GM23338 (cell line): ENCODE results near the gene CAMTA1. TPM values are rescaled to one million over a fixed set of nuclear protein-coding genes. Genes with fewer than 3 reads are reported as not detected.

Experiments
- ATAC-seq: fragments of 200-7000 bp; cut with Tn5 transposase; 3 replicates; pipeline ENCODE4 v1.9.1; 2020
- DNase-seq: peaks from one replicate; pipeline ENCODE4 v3.0.0-alpha.2; 2015; ENCODE audit warnings: low spot score
- H2AFZ ChIP-seq: fragments of 200-600 bp; sonication (generic); 2 replicates; pipeline ENCODE4 v1.8.0; 2016; ENCODE audit warnings: antibody characterized with exemption, mild to moderate bottlenecking, moderate library complexity
- H3F3A ChIP-seq: fragments of 200-600 bp; sonication (generic); replicated peaks from 2 replicates; pipeline ENCODE4 v1.8.0; 2017; ENCODE audit warnings: antibody characterized with exemption, mixed run types, low read depth
- H3K27ac ChIP-seq: fragments of 200-600 bp; sonication (generic); 2 replicates; pipeline ENCODE4 v1.6.1; 2016; ENCODE audit warnings: low read depth
- H3K27me3 ChIP-seq: fragments of 200-600 bp; sonication (generic); 2 replicates; pipeline ENCODE4 v1.8.0; 2016; ENCODE audit warnings: mild to moderate bottlenecking, mixed run types, moderate library complexity; ENCODE audit not compliant: insufficient read depth
- H3K36me3 ChIP-seq: fragments of 200-600 bp; sonication (generic); 2 replicates; pipeline ENCODE4 v1.8.0; 2016; ENCODE audit warnings: mild to moderate bottlenecking; ENCODE audit not compliant: insufficient read depth
- H3K4me1 ChIP-seq: fragments of 200-600 bp; sonication (generic); 2 replicates; pipeline ENCODE4 v1.8.0; 2016; ENCODE audit warnings: mild to moderate bottlenecking, moderate library complexity; ENCODE audit not compliant: insufficient read depth
- H3K4me2 ChIP-seq: fragments of 200-600 bp; sonication (generic); 2 replicates; pipeline ENCODE4 v1.7.1; 2017; ENCODE audit warnings: mixed run types
- H3K4me3 ChIP-seq: fragments of 200-600 bp; sonication (generic); 2 replicates; pipeline ENCODE4 v1.6.1; 2016; ENCODE audit warnings: mixed run types
- H3K79me2 ChIP-seq: fragments of 200-600 bp; sonication (generic); replicated peaks from 2 replicates; pipeline ENCODE4 v1.8.0; 2017; ENCODE audit warnings: mild to moderate bottlenecking; ENCODE audit not compliant: insufficient read depth
- H3K9me2 ChIP-seq: fragments of 200-600 bp; sonication (generic); 2 replicates; pipeline ENCODE4 v1.8.0; 2017; ENCODE audit not compliant: insufficient read depth
- H4K20me1 ChIP-seq: fragments of 200-600 bp; sonication (generic); replicated peaks from 2 replicates; pipeline ENCODE4 v1.8.0; 2017; ENCODE audit warnings: mild to moderate bottlenecking; ENCODE audit not compliant: insufficient read depth
- H3K27ac Mint-ChIP-seq: 2 replicates; pipeline ENCODE4 v1.8.0; 2020; ENCODE audit warnings: inconsistent platforms, mild to moderate bottlenecking, moderate library complexity, mixed read lengths
- H3K27me3 Mint-ChIP-seq: 3 replicates; pipeline ENCODE4 v1.8.0; 2022; ENCODE audit warnings: low read depth, mild to moderate bottlenecking, moderate library complexity, mixed read lengths, inconsistent platforms; ENCODE audit not compliant: insufficient read depth, poor library complexity
- H3K36me3 Mint-ChIP-seq: 3 replicates; pipeline ENCODE4 v1.8.0; 2021; ENCODE audit warnings: low read depth, mild to moderate bottlenecking, inconsistent platforms, moderate library complexity, mixed read lengths
- H3K4me1 Mint-ChIP-seq: 3 replicates; pipeline ENCODE4 v1.8.0; 2020; ENCODE audit warnings: mild to moderate bottlenecking, inconsistent platforms, mixed read lengths
- H3K4me3 Mint-ChIP-seq: 3 replicates; pipeline ENCODE4 v1.8.0; 2021; ENCODE audit warnings: moderate library complexity, mild to moderate bottlenecking, inconsistent platforms, mixed read lengths
- H3K9me3 Mint-ChIP-seq: 3 replicates; pipeline ENCODE4 v1.8.0; 2020; ENCODE audit warnings: moderate library complexity, mild to moderate bottlenecking, inconsistent platforms, mixed read lengths
- CTCF ChIP-seq, 2 experiments: fragments of 200-600 bp in 1 of 2; sonication (generic) in 1 of 2; conservative IDR thresholded peaks; 2 replicates each; pipeline versions ENCODE4 v1.5.1 to v1.6.1; 2016 to 2017; ENCODE audit warnings: antibody characterized with exemption in 2 of 2, low read depth in 2 of 2, mild to moderate bottlenecking in 2 of 2, moderate library complexity in 1 of 2
- EZH2phosphoT487 ChIP-seq: fragments of 200-600 bp; sonication (generic); IDR thresholded peaks from one replicate; pipeline ENCODE4 v1.8.1; 2018; ENCODE audit warnings: antibody characterized with exemption; ENCODE audit not compliant: unreplicated experiment
- JUNB ChIP-seq: IDR thresholded peaks from one replicate; pipeline ENCODE4 v1.6.1; 2016; ENCODE audit warnings: antibody characterized with exemption; ENCODE audit not compliant: unreplicated experiment
- ZNF331 ChIP-seq: fragments of 250-450 bp; sonication (Bioruptor Pico); IDR thresholded peaks from 2 replicates; pipeline ENCODE4 v1.5.0; 2020; ENCODE audit warnings: low read depth, mild to moderate bottlenecking, moderate library complexity
- ZNF462 ChIP-seq: fragments of 250-450 bp; sonication (Bioruptor Pico); IDR thresholded peaks from 2 replicates; pipeline ENCODE4 v1.5.0; 2020; ENCODE audit warnings: mild to moderate bottlenecking, moderate library complexity
- polyA plus RNA-seq: library from polyadenylated mRNA; unstranded; fragments of >200 nt; fragmentation: Nextera tagmentation; extraction: Ambion mirVana; gene quantifications from 2 replicates; pipeline ENCODE4 v1.2.1, GENCODE V29; 2016
- total RNA-seq: library from RNA; depleted of rRNA; stranded (reverse); fragments of >200 nt; shearing (Covaris generic); gene quantifications from 2 replicates; pipeline ENCODE4 v1.2.3, GENCODE V29; 2014
- TF ChIP-seq, protein P1 (sequence below): IDR thresholded peaks from one replicate; pipeline ENCODE4 v1.6.1; 2018; ENCODE audit warnings: antibody characterized with exemption; ENCODE audit not compliant: unreplicated experiment

The CAMTA1 gene
- total and polyA plus RNA-seq, 2 experiments from 2014 or later = 115 to 519 TPM

- no peak for TF ChIP-seq ZNF462 (CRISPR knock-in tag)
- no peak for TF ChIP-seq JUNB
These were observed 447.9 kb downstream of the CAMTA1 start (continued) for GRCh38 chr1:7233237-7233540.

- no peaks in the 10 kb centered on the region for H3K36me3 ChIP-seq
- TF ChIP-seq EZH2phosphoT487 (no peak), ZNF331 (CRISPR knock-in tag) (no peak), CTCF (conservative IDR thresholded peaks at IDR 0.05; ENCODE audit: low read depth in 2 of 2) (no peak)
- TF ChIP-seq, protein P1, sequence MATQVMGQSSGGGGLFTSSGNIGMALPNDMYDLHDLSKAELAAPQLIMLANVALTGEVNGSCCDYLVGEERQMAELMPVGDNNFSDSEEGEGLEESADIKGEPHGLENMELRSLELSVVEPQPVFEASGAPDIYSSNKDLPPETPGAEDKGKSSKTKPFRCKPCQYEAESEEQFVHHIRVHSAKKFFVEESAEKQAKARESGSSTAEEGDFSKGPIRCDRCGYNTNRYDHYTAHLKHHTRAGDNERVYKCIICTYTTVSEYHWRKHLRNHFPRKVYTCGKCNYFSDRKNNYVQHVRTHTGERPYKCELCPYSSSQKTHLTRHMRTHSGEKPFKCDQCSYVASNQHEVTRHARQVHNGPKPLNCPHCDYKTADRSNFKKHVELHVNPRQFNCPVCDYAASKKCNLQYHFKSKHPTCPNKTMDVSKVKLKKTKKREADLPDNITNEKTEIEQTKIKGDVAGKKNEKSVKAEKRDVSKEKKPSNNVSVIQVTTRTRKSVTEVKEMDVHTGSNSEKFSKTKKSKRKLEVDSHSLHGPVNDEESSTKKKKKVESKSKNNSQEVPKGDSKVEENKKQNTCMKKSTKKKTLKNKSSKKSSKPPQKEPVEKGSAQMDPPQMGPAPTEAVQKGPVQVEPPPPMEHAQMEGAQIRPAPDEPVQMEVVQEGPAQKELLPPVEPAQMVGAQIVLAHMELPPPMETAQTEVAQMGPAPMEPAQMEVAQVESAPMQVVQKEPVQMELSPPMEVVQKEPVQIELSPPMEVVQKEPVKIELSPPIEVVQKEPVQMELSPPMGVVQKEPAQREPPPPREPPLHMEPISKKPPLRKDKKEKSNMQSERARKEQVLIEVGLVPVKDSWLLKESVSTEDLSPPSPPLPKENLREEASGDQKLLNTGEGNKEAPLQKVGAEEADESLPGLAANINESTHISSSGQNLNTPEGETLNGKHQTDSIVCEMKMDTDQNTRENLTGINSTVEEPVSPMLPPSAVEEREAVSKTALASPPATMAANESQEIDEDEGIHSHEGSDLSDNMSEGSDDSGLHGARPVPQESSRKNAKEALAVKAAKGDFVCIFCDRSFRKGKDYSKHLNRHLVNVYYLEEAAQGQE = no peak
These were observed 448.6 kb downstream of the CAMTA1 start for GRCh38 chr1:7233646-7234470.

More at GRCh38 chr1:7233646-7234470, 448.6 kb downstream of the CAMTA1 start:
- no peaks in the 10 kb centered on the region for H3F3A ChIP-seq
- no peak overlapping the region for H3K4me3 Mint-ChIP-seq
- H2AFZ ChIP-seq = no peak overlapping the region
- H3K27me3 Mint-ChIP-seq = peaks cover 2% of the 10 kb centered on the region
- no peaks in the 10 kb centered on the region for H3K36me3 Mint-ChIP-seq
- H3K79me2 ChIP-seq = no peaks in the 10 kb centered on the region
- H3K9me2 ChIP-seq = no peaks in the 10 kb centered on the region
- H3K4me3 ChIP-seq = no peak overlapping the region
- no peaks in the 10 kb centered on the region for H4K20me1 ChIP-seq
- no peak overlapping the region for H3K27ac Mint-ChIP-seq
- ATAC-seq (no peak), DNase-seq (no peak)
- H3K4me2 ChIP-seq = no peak overlapping the region
- no peaks in the 10 kb centered on the region; the same call in 1 of the 2 replicates for H3K4me1 ChIP-seq
- no peak overlapping the region for H3K27ac ChIP-seq
- H3K9me3 Mint-ChIP-seq = no peaks in the 10 kb centered on the region
- H3K27me3 ChIP-seq = no peaks in the 10 kb centered on the region
- H3K4me1 Mint-ChIP-seq = 0 out of 3 replicates have a peak, but pooled peaks cover 3% of the 10 kb centered on the region
